Measurements from ENCODE around the gene CREB1. TPM values are rescaled to one million over a fixed set of nuclear protein-coding genes. Genes with fewer than 3 reads are reported as not detected.

Gene CREB1
- total RNA-seq, 1 experiment from 2014 or later, result 71.3 TPM

GRCh38 chr2:207541933-207542332, 12.2 kb downstream of the CREB1 start:
- DNase-seq (ENCODE audit: unreplicated experiment), result no peak
- Mint-ChIP-seq H3K36me3 (ENCODE audit: insufficient read depth, unreplicated experiment) (no peaks in the 10 kb centered on the region), H3K9me3 (ENCODE audit: unreplicated experiment) (no peaks in the 10 kb centered on the region), H3K27me3 (ENCODE audit: insufficient read depth, unreplicated experiment) (no peaks in the 10 kb centered on the region), H3K27ac (ENCODE audit: low read depth, unreplicated experiment) (no peak overlapping the region), H3K4me1 (ENCODE audit: insufficient read depth, unreplicated experiment) (peaks cover 9% of the 10 kb centered on the region), H3K4me3 (ENCODE audit: unreplicated experiment) (no peak overlapping the region)
- ChIA-PET POLR2A (interaction anchor here (0.7 to 1.4 kb wide), 3 partner anchors 8 to 710 kb away, joined by 3 to 10 read pairs (median 6); partner anchors contain the start of gene METTL21A), CTCF (interaction anchor here (1.4 kb wide), 1 partner anchor 83 kb away, joined by 5 read pairs; the partner anchor contains the start of gene METTL21A)
- no peak for TF ChIP-seq CTCF (IDR thresholded peaks at IDR 0.05; ENCODE audit: unreplicated experiment)
- BruUV-seq (replicated peaks), result no TSS peak
- intact Hi-C loops (cut with micrococcal nuclease), result no loop called here

- BruUV-seq (replicated peaks), result no TSS peak
- Mint-ChIP-seq H3K4me1 (ENCODE audit: insufficient read depth, unreplicated experiment) (peaks cover 14% of the 10 kb centered on the region), H3K36me3 (ENCODE audit: insufficient read depth, unreplicated experiment) (no peaks in the 10 kb centered on the region), H3K4me3 (ENCODE audit: unreplicated experiment) (no peak overlapping the region), H3K27ac (ENCODE audit: low read depth, unreplicated experiment) (no peak overlapping the region), H3K27me3 (ENCODE audit: insufficient read depth, unreplicated experiment) (no peaks in the 10 kb centered on the region), H3K9me3 (ENCODE audit: unreplicated experiment) (no peaks in the 10 kb centered on the region)
- no peak for TF ChIP-seq CTCF (IDR thresholded peaks at IDR 0.05; ENCODE audit: unreplicated experiment)
- intact Hi-C loops (cut with micrococcal nuclease), result no loop called here
- ChIA-PET POLR2A (interaction anchor here (1.4 kb wide), 2 partner anchors 10 to 82 kb away, joined by 6 to 10 read pairs; partner anchors contain the start of gene METTL21A), CTCF (interaction anchor here (0.7 to 1.3 kb wide), 2 partner anchors 8 to 82 kb away, joined by 3 to 4 read pairs; partner anchors contain the start of gene METTL21A)
- DNase-seq (ENCODE audit: unreplicated experiment), result no peak
These were observed 13.5 kb downstream of the CREB1 start for GRCh38 chr2:207543272-207543671.

- ChIA-PET CTCF (interaction anchor here (0.6 to 2.3 kb wide), 5 partner anchors 13 to 79 kb away, joined by 3 to 7 read pairs (median 3); no protein-coding TSS in a partner anchor), POLR2A (interaction anchor here (0.6 to 7.2 kb wide), 5 partner anchors 9 to 160 kb away, joined by 3 to 68 read pairs (median 5); partner anchors contain the start of gene CREB1)
- H3K27me3 Mint-ChIP-seq (ENCODE audit: insufficient read depth, unreplicated experiment), result no peaks in the 10 kb centered on the region
- no peak overlapping the region for H3K4me3 Mint-ChIP-seq (ENCODE audit: unreplicated experiment)
- H3K4me1 Mint-ChIP-seq (ENCODE audit: insufficient read depth, unreplicated experiment), result peaks cover 16% of the 10 kb centered on the region
- BruUV-seq (replicated peaks), result no TSS peak
- DNase-seq (ENCODE audit: unreplicated experiment), result peak; percentile 16
- H3K27ac Mint-ChIP-seq (ENCODE audit: low read depth, unreplicated experiment), result no peak overlapping the region
- no peak for TF ChIP-seq CTCF (IDR thresholded peaks at IDR 0.05; ENCODE audit: unreplicated experiment)
- no peaks in the 10 kb centered on the region for H3K9me3 Mint-ChIP-seq (ENCODE audit: unreplicated experiment)
- intact Hi-C loops (cut with micrococcal nuclease), result no loop called here
- H3K36me3 Mint-ChIP-seq (ENCODE audit: insufficient read depth, unreplicated experiment), result no peaks in the 10 kb centered on the region
These were observed 17.1 kb downstream of the CREB1 start for GRCh38 chr2:207546822-207547221.

GRCh38 chr2:207549145-207549544, 19.4 kb downstream of the CREB1 start:
- no TSS peak for BruUV-seq (replicated peaks)
- Mint-ChIP-seq H3K4me3 (ENCODE audit: unreplicated experiment) (no peak overlapping the region), H3K27ac (ENCODE audit: low read depth, unreplicated experiment) (peak overlapping the region; percentile 40), H3K4me1 (ENCODE audit: insufficient read depth, unreplicated experiment) (peaks cover 16% of the 10 kb centered on the region), H3K36me3 (ENCODE audit: insufficient read depth, unreplicated experiment) (no peaks in the 10 kb centered on the region), H3K27me3 (ENCODE audit: insufficient read depth, unreplicated experiment) (no peaks in the 10 kb centered on the region), H3K9me3 (ENCODE audit: unreplicated experiment) (no peaks in the 10 kb centered on the region)
- POLR2A ChIA-PET, result interaction anchor here (0.6 to 7.2 kb wide), 4 partner anchors 9 to 76 kb away, joined by 3 to 68 read pairs (median 6); partner anchors contain the start of gene CREB1
- CTCF ChIA-PET, result interaction anchor here (0.7 kb wide), 1 partner anchor 88 kb away, joined by 3 read pairs; no protein-coding TSS in a partner anchor
- DNase-seq (ENCODE audit: unreplicated experiment), result no peak
- intact Hi-C loops (cut with micrococcal nuclease), result no loop called here
- TF ChIP-seq CTCF (IDR thresholded peaks at IDR 0.05; ENCODE audit: unreplicated experiment), result no peak

Measured in MCF 10A (cell line).